OCI-LY1 (cell line): Measurements from ENCODE around the gene KLHL29.
A peak's percentile ranks its signal among the peaks of the same experiment; 100 is the strongest.

ENCODE experiments used
- H2AFZ ChIP-seq: fragments of 200-600 bp; sonication (generic), shearing (Covaris generic); 2 replicates; pipeline ENCODE4 v1.6.0; 2014; ENCODE audit warnings: antibody characterized with exemption, mild to moderate bottlenecking, low read length
- H3F3A ChIP-seq: fragments of 200-600 bp; sonication (generic), shearing (Covaris generic); 2 replicates; pipeline ENCODE4 v1.6.0; 2014; ENCODE audit warnings: mild to moderate bottlenecking, antibody characterized with exemption, low read length, moderate library complexity; ENCODE audit not compliant: insufficient read depth
- H3K27ac ChIP-seq: fragments of 200-600 bp; sonication (generic); 2 replicates; pipeline ENCODE4 v1.5.1; 2014; ENCODE audit warnings: low read length, mixed run types, mild to moderate bottlenecking, low read depth; ENCODE audit not compliant: poor library complexity, severe bottlenecking
- H3K27me3 ChIP-seq: fragments of 200-600 bp; sonication (generic); 2 replicates; pipeline ENCODE4 v1.6.0; 2014; ENCODE audit warnings: antibody characterized with exemption, mild to moderate bottlenecking, low read length, moderate library complexity; ENCODE audit not compliant: insufficient read depth
- H3K36me3 ChIP-seq: fragments of 200-600 bp; sonication (generic); 2 replicates; pipeline ENCODE4 v1.6.1; 2014; ENCODE audit warnings: mild to moderate bottlenecking, antibody characterized with exemption, low read length, moderate library complexity, mixed read lengths; ENCODE audit not compliant: insufficient read depth
- H3K4me1 ChIP-seq: fragments of 200-600 bp; sonication (generic); 2 replicates; pipeline ENCODE4 v1.5.1; 2014; ENCODE audit warnings: mild to moderate bottlenecking, low read length, moderate library complexity; ENCODE audit not compliant: insufficient read depth, severe bottlenecking
- H3K4me2 ChIP-seq: fragments of 200-600 bp; sonication (generic), shearing (Covaris generic); 2 replicates; pipeline ENCODE4 v1.6.1; 2014; ENCODE audit warnings: low read length
- H3K4me3 ChIP-seq: fragments of 200-600 bp; sonication (generic); 2 replicates; pipeline ENCODE4 v1.5.1; 2014; ENCODE audit warnings: low read length, low read depth, mild to moderate bottlenecking, mixed read lengths; ENCODE audit not compliant: poor library complexity, severe bottlenecking
- H3K79me2 ChIP-seq: fragments of 200-600 bp; shearing (Covaris generic); 2 replicates; pipeline ENCODE4 v1.6.1; 2016; ENCODE audit warnings: mixed run types, low read length, mixed read lengths; ENCODE audit not compliant: insufficient read depth
- H3K9ac ChIP-seq: fragments of 200-600 bp; sonication (generic), shearing (Covaris generic); 2 replicates; pipeline ENCODE4 v1.6.1; 2014; ENCODE audit warnings: mild to moderate bottlenecking, low read length, mixed read lengths
- H3K9me2 ChIP-seq: fragments of 200-600 bp; sonication (generic), shearing (Covaris generic); 2 replicates; pipeline ENCODE4 v1.6.1; 2014; ENCODE audit warnings: low read depth, mild to moderate bottlenecking, low read length, mixed read lengths
- H3K9me3 ChIP-seq: fragments of 200-600 bp; shearing (Covaris generic); 2 replicates; pipeline ENCODE4 v1.6.1; 2014; ENCODE audit warnings: low read length, mixed read lengths
- H4K20me1 ChIP-seq: fragments of 200-600 bp; sonication (generic), shearing (Covaris generic); 2 replicates; pipeline ENCODE4 v1.6.0; 2016; ENCODE audit warnings: mild to moderate bottlenecking, low read length; ENCODE audit not compliant: insufficient read depth
- CTCF ChIP-seq: fragments of 200-600 bp; sonication (generic), shearing (Covaris generic); IDR thresholded peaks from 2 replicates; pipeline ENCODE4 v1.5.1; 2017; ENCODE audit warnings: mild to moderate bottlenecking, antibody characterized with exemption, low read length, moderate library complexity, mixed read lengths
- EZH2 ChIP-seq: fragments of 200-600 bp; sonication (generic), shearing (Covaris generic); IDR thresholded peaks from 2 replicates; pipeline ENCODE4 v1.8.0; 2017; ENCODE audit warnings: borderline replicate concordance, mixed run types, mild to moderate bottlenecking, antibody characterized with exemption, low read length, moderate library complexity, mixed read lengths

Gene KLHL29

GRCh38 chr2:23624378-23624777 lies 239.4 kb downstream of the KLHL29 start:
- Histone ChIP-seq H3K27ac (no peak overlapping the region), H3K9ac (no peak overlapping the region), H3F3A (no peaks in the 10 kb centered on the region), H3K79me2 (no peaks in the 10 kb centered on the region), H3K9me2 (no peaks in the 10 kb centered on the region), H3K9me3 (no peaks in the 10 kb centered on the region), H3K4me3 (no peak overlapping the region), H3K4me2 (no peak overlapping the region), H4K20me1 (no peaks in the 10 kb centered on the region), H2AFZ (no peak overlapping the region), H3K4me1 (no peaks in the 10 kb centered on the region), H3K36me3 (no peaks in the 10 kb centered on the region), H3K27me3 (0 out of 2 replicates have a peak, but pooled peaks cover 4% of the 10 kb centered on the region)
- peak; percentile 87 for TF ChIP-seq CTCF
- TF ChIP-seq EZH2, result no peak

- Histone ChIP-seq H2AFZ (no peak overlapping the region), H3K9me3 (no peaks in the 10 kb centered on the region), H3F3A (no peaks in the 10 kb centered on the region), H3K4me2 (no peak overlapping the region), H3K9me2 (no peaks in the 10 kb centered on the region), H3K79me2 (no peaks in the 10 kb centered on the region), H3K36me3 (no peaks in the 10 kb centered on the region), H3K9ac (no peak overlapping the region), H3K4me1 (no peaks in the 10 kb centered on the region), H3K4me3 (no peak overlapping the region), H4K20me1 (no peaks in the 10 kb centered on the region), H3K27me3 (0 out of 2 replicates have a peak, but pooled peaks cover 3% of the 10 kb centered on the region), H3K27ac (no peak overlapping the region)
- no peak for TF ChIP-seq EZH2
- TF ChIP-seq CTCF, result no peak
Measured at GRCh38 chr2:23624915-23625314, 239.9 kb downstream of the KLHL29 start.

GRCh38 chr2:23625726-23626125 lies 240.7 kb downstream of the KLHL29 start:
- Histone ChIP-seq H3K4me3 (no peak overlapping the region), H2AFZ (no peak overlapping the region), H3K27ac (no peak overlapping the region), H3K9me2 (no peaks in the 10 kb centered on the region), H3F3A (no peaks in the 10 kb centered on the region), H3K9ac (no peak overlapping the region), H4K20me1 (no peaks in the 10 kb centered on the region), H3K79me2 (no peaks in the 10 kb centered on the region), H3K4me2 (no peak overlapping the region), H3K4me1 (no peaks in the 10 kb centered on the region), H3K9me3 (no peaks in the 10 kb centered on the region), H3K36me3 (no peaks in the 10 kb centered on the region), H3K27me3 (no peaks in the 10 kb centered on the region)
- TF ChIP-seq CTCF (no peak), EZH2 (no peak)
